Activated CD8-positive, alpha-beta memory T cell treated with anti-CD3 and anti-CD28 coated beads for 36 hours (primary cell): ENCODE measurements around the gene ANAPC2. TPM values are rescaled to one million over a fixed set of nuclear protein-coding genes. Genes with fewer than 3 reads are reported as not detected.

ENCODE experiments used
- CTCF ChIA-PET: fragments of 350-600 bp; sonication (Branson Sonifier 250); formaldehyde crosslinking; loops from one replicate; lab custom pipeline; 2021; ENCODE audit warnings: antibody characterized with exemption; lab: Charles Lee
- POLR2A ChIA-PET: fragments of 350-600 bp; sonication (Branson Sonifier 250); formaldehyde crosslinking; loops from one replicate; lab custom pipeline; 2021; ENCODE audit warnings: antibody characterized with exemption; lab: Charles Lee
- total RNA-seq, 2 experiments: library from RNA; stranded (reverse); gene quantifications; one replicate each; pipeline ENCODE4 v1.2.3, GENCODE V29; 2021

ANAPC2 gene
- total RNA-seq, 2 experiments from 2014 or later, result 49.1 to 51.8 TPM

DNA sequence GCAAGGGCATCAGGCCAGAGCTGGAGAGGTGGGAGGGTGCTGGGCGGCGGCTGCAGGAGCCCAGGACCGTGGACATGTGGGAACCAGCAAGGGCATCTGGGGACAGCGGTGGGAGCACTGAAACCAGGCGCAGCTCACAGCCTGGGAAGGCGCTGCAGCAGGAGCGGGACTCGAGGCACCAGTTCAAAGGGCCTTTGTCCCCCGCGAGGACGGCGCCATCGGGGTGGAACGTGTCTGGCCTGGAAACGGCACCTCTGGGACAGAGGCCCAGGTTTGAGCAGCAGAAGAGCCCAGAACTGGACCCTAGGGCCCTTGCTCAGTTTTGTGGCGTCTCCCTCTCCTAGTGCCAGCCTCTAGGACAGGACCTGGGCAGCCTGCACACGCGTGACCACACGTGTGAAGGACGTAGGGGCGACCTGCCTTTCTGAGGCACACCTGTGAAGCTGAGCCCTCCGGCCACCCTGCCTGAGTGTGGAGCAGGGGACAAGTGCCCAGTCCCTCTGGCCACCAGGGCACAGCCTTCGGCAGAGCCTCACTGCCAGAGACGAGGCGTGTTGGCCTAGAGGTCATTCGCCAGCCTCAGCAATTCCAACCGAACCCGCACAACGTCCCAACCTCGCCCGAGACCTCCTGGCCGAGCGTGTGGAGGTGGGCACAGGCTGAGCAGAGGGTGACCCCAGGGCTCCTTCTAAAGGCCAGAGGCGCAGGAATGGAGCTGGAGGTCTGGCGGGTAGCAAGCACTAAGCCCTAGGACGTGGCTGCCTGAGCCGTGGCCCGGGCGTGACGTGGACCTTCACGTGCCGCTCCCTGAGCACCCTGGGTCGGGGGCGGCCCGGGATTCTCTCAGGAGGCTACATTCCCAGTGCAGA is 14.3 kb downstream of the ANAPC2 start:
- POLR2A ChIA-PET, result interaction anchor here (0.8 kb wide), 1 partner anchor 67 kb away, joined by 3 read pairs; the partner anchor contains the start of gene TUBB4B
- CTCF ChIA-PET, result interaction anchor here (1.5 to 2.0 kb wide), 2 partner anchors 12 to 62 kb away, joined by 5 read pairs; no protein-coding TSS in a partner anchor

DNA sequence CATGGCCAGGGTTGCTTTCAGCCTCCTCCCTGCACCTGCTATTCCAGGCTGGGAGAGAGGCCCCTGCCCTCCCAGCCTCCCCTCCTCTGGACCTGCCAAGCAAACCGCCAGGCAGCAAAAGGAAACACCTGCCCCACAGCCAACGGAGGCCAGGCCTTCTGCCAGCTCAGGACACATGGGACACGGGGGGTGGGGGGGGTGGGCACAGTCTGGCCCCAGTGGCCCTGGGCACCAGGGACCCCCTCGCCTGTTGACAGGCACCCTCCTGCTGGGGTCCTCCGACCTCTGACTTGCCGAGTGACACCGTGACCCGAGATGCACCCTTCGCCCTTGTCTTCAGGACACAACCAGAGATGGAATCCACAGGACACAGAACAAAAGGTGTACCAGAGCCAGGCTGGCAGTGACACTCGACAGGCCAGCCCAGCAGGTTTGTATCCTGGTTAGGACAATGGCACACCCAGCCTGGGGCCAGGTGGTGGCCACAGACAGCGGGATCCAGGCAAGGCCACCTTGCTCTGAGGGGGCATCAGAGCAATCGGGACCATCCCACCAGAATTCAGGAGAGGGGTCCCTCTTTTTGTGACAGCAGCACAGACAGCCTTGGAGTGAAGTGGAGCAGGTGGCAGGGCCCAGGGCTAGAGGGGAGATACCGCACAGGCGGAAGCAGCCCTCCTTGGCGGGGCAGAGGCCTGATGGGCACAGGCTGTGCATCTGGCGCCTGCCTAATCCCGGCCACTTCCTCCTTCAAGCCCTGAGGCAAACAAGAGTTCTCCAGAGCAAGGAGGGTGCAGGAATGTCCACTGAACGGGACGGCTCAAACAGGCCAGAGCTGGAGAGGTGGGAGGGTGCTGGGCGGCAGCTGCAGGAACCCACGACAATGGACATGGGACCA is 15.2 kb downstream of the ANAPC2 start:
- ChIA-PET CTCF (interaction anchor here (2.0 kb wide), 1 partner anchor 63 kb away, joined by 5 read pairs; no protein-coding TSS in a partner anchor), POLR2A (no interaction called here)

DNA sequence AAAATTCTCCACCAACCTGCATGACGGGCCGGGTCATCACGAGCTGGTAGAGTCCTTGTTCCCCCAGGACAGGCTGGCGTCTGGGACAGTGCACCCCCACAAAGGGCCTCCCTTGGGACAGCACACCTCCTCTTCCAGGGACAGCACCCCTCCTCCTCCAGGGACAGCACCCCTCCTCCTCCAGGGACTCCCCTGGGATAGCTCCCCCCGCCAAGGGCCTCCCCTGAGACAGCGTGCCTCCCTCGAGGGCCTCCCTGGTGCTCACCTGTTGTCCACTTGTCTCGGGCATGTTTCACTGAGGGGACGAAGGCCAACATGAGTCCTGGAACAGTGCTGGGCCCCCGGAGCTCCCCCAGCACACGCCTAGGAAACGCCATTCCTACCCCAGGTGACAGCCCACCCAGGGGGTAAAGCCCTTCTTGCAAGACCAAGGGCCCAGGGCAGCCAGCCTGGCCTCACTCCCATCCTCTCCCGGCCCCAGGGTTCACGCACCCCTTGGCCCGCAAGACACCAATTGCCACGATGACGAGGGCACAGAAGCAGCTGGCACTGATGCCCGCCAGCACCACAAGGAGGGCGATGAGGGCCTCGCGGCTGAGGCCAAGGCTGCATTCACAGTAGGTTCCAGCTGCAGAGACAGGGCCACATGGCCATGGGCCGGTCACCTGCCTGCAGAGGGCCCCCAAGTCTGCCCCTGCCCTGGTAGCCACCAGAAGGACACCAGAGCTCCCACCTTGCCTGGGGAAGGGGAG is 17.0 kb downstream of the ANAPC2 start:
- CTCF ChIA-PET, result no interaction called here
- POLR2A ChIA-PET, result no interaction called here

DNA sequence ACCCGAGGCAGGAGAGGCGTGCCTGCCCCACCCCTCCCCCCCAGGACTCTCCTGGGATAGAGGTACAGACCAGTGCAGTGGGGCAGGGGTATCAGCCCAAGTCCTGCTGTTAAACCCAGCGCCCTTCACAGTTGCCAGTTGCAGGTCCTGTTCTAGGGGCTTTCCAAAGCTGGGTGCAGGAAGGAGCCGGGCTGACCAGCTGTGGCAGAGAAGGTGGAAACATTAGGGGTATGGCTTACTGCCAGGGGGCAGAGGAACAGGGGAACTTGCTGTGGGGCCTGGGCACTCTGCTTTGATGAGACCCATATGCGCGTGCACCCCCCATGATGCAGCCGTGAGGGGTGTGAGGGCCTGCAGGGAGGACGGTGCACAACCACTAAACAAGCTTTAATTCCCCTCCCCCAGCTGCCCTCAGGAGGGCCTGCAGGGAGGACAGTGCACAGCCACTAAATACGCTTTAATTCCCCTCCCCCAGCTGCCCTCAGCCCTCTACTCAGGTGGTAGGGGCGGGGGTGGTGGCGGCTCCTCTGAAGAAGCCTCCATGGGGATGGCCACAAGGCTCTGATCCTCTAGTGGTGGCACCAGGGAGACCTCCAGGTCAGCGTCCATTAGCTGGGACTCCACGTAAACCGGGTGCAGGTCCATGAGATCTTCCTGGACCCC is 17.7 kb downstream of the ANAPC2 start:
- CTCF ChIA-PET, result no interaction called here

DNA sequence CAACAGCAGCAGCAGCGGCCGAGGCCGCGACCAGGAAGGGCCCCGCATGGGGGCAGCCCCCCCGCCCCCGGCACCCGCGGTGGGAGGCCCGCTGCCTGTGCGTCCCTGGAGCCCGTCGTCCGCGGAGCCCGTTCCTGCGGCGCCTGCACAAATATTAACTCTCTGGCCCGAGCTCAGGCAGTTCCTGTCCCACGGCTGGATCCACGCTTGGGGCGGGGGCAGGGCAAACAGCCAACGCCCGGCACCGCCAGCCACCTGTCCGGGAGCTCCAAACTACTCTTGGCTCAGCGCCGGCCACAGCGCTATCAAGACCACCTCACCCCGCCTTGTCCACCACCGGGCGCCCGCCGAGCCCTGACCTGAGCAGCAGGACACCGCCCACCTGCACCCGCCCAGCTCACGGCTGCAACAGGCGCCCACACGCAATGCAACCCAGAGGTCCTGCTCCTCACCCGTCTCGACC is 18.4 kb downstream of the ANAPC2 start, which contains the start of gene LRRC26:
LRRC26 (minus strand) TSS at position 156 of the 463 bp plus-strand sequence; CDS start at position 48, 108 bp downstream.
- CTCF ChIA-PET, result no interaction called here
- POLR2A ChIA-PET, result interaction anchor here (0.8 kb wide), 1 partner anchor 63 kb away, joined by 5 read pairs; no protein-coding TSS in a partner anchor

More for the DNA sequence above, 17.7 kb downstream of the ANAPC2 start:
- POLR2A ChIA-PET, result no interaction called here

DNA sequence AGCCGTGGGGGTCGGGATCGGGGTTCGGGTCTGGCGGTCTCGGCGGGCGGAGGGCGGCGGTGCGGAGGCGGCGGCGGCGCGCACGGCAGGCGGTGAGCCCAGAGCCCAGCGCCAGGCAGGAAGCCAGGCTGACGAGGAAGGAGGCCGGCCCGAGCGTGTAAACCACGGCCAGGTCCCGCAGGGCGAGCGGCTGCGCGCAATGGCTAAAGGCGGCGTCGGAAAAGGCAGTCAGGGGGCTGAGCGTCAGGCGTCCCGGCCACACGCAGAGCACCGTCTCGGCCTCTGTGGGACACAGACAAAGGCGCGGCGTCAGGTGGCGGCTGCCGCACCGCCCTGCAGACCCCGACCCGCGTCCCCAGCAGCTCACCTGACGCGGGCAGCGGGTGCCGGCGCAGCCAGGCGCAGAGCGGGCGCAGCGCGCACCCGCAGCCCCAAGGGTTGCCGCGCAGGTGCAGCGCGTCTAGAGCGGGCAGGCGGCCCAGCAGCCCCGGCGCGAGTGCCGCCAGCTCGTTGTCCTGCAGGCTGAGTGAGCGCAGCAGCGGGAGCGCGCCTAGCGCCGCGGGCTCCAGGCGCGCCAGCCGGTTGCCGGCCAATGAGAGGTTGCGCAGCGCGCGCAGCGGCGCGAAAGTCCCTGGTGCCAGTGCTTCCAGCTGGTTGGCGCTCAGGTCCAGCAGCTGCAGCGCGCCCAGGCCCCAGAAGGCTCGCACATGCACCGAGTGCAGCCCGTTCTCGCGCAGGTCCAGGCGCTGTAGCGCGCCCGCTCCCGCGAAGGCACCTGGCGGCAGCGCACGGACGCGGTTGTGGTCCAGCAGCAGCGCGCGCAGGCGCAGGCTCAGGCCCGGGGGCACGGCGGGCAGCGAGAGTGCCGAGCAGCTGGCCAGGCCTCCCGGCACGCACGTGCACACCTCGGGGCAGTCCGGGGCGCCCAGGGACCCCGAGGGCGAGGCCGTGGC is 19.2 kb downstream of the ANAPC2 start:
- CTCF ChIA-PET, result interaction anchor here (0.7 kb wide), 1 partner anchor 12 kb away, joined by 3 read pairs; no protein-coding TSS in a partner anchor
- POLR2A ChIA-PET, result interaction anchor here (0.8 to 1.1 kb wide), 2 partner anchors 63 to 72 kb away, joined by 3 to 5 read pairs; no protein-coding TSS in a partner anchor

DNA sequence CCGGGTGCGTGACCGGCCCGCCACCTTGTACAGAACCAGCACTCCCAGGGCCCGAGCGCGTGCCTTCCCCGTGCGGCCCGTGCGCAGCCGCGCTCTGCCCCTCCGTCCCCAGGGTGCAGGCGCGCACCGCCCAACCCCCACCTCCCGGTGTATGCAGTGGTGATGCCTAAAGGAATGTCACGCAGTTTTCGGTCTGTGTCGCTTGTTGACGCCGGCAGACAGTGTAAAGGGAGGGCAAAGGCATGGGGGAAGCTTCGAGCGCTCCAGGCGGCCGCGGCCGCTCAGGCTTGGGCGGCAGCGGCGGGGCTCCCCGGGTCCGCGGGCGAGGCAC is 19.8 kb downstream of the ANAPC2 start:
- POLR2A ChIA-PET, result interaction anchor here (1.1 kb wide), 1 partner anchor 71 kb away, joined by 3 read pairs; no protein-coding TSS in a partner anchor
- CTCF ChIA-PET, result interaction anchor here (0.7 kb wide), 1 partner anchor 13 kb away, joined by 3 read pairs; no protein-coding TSS in a partner anchor

DNA sequence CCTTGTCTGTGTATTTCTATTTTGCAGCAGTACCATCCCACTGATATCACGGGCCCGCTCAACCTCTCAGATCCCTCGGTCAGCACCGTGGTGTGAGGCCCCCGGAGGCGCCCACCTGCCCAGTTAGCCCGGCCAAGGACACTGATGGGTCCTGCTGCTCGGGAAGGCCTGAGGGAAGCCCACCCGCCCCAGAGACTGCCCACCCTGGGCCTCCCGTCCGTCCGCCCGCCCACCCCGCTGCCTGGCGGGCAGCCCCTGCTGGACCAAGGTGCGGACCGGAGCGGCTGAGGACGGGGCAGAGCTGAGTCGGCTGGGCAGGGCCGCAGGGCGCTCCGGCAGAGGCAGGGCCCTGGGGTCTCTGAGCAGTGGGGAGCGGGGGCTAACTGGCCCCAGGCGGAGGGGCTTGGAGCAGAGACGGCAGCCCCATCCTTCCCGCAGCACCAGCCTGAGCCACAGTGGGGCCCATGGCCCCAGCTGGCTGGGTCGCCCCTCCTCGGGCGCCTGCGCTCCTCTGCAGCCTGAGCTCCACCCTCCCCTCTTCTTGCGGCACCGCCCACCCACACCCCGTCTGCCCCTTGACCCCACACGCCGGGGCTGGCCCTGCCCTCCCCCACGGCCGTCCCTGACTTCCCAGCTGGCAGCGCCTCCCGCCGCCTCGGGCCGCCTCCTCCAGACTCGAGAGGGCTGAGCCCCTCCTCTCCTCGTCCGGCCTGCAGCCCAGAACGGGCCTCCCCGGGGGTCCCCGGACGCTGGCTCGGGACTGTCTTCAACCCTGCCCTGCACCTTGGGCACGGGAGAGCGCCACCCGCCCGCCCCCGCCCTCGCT is 20.4 kb downstream of the ANAPC2 start:
- ChIA-PET CTCF (interaction anchor here (0.8 kb wide), 1 partner anchor 69 kb away, joined by 3 read pairs; no protein-coding TSS in a partner anchor), POLR2A (interaction anchor here (0.6 to 1.1 kb wide), 2 partner anchors 67 to 70 kb away, joined by 3 read pairs; no protein-coding TSS in a partner anchor)

DNA sequence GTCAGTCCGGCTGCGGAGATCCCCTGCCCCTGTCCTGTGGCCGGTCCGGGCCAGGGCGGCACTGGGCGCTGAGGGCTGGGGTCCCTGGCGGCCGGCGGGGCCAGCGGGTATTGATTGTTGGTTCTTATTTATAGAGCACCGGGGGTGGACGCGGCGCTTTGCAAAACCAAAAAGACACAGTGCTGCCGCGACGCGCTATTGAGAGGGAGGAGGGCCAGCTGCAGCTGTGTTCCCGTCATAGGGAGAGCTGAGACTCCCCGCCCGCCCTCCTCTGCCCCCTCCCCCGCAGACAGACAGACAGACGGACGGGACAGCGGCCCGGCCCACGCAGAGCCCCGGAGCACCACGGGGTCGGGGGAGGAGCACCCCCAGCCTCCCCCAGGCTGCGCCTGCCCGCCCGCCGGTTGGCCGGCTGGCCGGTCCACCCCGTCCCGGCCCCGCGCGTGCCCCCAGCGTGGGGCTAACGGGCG is 21.0 kb downstream of the ANAPC2 start:
- POLR2A ChIA-PET, result interaction anchor here (0.6 kb wide), 1 partner anchor 67 kb away, joined by 3 read pairs; no protein-coding TSS in a partner anchor

DNA sequence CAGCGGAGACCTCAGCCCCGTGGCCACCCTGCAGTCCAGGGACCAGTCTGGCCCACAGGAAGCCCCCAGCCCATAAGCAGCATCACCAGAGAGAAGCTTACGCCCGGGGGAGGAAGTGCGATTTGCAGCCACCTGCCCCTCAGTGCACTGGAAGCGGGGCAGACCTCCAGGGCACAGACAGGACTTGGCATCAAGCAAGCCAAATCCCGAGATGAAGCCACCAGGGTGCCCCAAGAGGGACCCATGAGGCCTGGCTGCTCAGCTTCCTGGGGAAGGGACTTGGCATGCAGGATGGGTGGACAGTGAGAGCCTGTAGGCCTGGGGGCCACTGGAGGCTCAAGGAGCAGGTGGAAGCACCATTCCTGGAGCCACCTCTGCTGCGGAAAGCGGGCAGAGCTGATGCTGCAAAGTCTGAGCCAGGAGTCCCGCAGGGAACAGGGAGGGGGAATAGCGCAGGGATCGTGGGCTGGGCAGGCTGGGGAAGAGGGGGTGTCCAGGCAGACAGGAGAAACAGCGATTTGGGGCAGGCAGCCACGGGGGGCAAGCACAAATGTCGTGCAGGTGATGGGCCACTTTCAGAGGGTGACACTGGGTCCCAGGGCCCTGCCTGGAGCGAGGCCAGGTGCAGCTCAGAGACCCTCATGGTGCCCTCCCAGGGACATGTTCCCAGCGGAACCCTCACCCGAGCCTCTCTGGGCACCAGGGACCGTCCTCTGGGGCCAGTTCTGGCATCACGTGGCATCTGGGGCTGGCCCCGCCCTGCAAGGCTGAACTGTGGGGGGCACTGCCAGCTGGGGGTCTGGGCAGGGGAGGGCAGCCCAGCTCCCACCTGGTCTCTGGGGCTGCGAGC is 21.8 kb downstream of the ANAPC2 start:
- CTCF ChIA-PET, result interaction anchor here (0.8 to 1.0 kb wide), 2 partner anchors 23 to 50 kb away, joined by 3 read pairs; no protein-coding TSS in a partner anchor
- POLR2A ChIA-PET, result no interaction called here

More for the DNA sequence above, 21.0 kb downstream of the ANAPC2 start:
- CTCF ChIA-PET, result no interaction called here

DNA sequence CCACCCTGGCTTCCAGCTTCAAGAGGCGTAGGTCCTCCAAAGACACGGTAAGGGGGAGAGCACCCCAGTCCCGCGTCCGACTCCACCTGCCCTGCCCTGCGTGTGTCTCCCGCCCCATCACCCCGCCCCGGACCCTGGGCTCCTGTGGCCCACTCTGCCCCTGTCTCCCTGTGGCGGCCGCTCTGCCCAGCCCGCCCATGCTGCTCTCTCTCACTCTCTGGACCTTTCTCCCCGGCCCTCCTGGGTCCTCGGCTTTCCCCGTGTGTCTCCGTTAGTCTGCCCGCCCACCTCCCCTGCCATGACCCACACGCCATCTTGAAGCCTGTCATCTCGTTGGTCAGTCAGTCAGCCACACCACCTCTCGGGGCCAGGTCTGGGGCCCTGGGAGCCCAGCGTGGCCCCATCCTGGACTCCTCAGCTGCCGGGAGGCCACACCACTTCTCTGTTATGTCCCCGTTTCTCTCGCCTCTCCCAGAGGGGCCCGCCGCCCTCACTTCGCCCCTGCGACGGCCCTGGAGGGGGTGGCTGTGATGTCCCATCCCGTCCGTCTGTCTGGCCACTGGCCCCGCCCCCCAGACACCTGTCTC is 23.0 kb downstream of the ANAPC2 start:
- ChIA-PET POLR2A (no interaction called here), CTCF (interaction anchor here (1.0 kb wide), 1 partner anchor 51 kb away, joined by 3 read pairs; no protein-coding TSS in a partner anchor)

DNA sequence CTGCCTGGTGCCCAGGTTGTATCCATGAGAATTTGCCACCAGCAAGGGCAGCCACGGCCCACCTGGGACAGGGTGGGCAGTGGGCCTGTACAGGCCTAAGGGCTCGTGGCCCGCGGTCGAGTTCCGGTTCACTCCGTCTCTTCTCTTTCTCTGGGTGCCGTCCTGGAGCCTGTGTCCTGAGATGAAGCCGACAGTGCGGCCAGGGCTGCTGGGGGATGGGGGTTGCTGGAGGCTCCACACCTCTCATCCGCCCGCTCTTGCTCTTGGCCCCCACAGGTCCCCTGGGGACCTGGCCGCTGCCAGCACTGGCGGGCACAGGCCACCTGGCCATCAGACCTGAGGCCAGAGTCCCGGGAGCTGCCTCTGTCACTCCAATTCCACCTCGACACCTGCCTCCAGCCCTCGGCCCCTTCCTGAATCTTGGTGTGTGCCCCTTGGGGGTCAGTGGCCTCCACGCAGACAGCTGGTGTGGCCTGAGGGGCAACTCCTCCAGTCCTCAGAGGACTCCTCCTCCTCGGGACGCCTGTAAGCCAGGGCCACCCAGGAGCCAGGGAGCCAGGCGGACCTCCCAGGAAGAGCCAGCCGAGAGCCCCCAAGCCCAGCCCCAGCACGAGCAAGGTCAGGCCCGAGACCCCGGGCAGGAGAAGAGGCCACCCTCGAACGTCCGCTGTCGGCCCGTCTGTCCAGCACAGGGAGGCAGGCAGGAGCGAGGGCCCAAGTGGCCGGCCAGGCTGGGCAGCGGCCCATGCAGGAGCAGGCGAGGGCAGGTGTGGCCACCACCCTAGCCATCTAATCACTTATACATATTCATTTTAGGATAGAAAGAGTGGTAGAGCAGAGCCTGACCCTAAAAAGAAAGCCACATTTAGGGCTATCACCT is 23.8 kb downstream of the ANAPC2 start:
- ChIA-PET CTCF (no interaction called here), POLR2A (no interaction called here)

DNA sequence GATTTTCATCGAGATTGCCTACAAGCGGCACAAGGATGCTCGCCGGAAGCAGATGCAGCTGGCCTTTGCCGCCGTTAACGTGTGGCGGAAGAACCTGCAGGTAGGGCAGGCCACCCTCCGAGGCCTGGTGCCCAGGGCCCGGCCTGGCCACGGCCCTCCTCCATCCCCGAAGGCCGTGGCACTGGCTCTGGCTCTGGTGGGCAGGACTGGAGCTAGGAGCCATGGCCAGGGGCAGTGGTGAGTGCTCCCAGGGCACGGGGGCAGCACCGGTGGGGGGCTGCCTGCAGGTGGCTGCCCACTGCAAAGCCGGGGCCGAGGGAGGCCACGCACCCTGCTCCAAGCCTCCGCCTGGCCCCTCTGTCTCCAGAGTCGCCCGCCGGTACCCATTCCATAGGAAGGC is 24.6 kb downstream of the ANAPC2 start:
- POLR2A ChIA-PET, result no interaction called here
- CTCF ChIA-PET, result no interaction called here

DNA sequence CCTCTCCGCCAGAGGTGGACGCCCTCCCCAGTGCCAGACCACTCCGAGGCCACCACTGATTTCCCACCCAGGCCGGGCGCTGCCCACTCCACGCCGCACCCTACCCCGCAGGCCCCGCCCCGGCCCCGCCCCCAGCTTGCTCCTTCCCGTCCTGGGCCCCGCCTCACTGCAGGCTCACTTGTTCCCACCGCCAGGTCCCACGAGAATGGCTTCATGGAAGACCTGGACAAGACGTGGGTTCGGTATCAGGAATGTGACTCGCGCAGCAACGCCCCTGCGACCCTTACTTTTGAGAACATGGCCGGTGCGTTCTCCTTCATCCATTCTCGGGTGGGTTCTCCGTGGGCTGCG is 25.0 kb downstream of the ANAPC2 start:
- ChIA-PET CTCF (no interaction called here), POLR2A (no interaction called here)
